HG02981 (cell line): Measurements from ENCODE around the gene CDH4.

Source experiments
- ATAC-seq: cut with Tn5 transposase; IDR thresholded peaks from one replicate; pipeline ENCODE4 v1.9.1; 2021; ENCODE audit warnings: mild to moderate bottlenecking, moderate library complexity; ENCODE audit not compliant: unreplicated experiment

CDH4 gene

DNA sequence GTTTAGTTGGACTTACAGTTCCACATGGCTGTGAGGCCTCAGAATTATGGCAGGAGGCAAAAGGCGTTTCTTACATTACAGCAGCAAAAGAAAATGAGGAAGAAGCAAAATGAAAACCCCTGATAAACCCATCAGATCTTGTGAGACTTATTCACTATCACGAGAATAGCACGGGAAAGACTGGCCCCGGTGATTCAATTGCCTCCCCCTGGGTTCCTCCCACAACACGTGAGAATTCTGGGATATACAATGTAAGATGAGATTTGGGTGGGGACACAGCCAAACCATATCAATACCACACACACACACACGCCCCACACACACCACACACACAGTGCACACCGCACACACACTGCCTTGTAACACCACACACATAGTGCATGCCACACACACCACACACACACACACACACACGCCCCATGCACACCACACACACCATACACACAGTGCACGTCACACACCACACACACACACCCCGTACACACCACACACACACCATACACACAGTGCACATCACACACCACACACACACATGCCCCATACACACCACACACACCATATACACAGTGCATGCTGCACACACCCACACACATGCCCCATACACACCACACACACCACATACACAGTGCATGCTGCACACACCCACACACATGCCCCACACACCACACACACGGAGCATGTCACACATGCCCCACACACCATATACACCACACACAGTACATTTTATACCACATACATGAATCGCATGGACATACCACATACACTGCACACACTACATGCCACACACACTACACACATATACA lies 503.1 kb downstream of the CDH4 start:
- no peak for ATAC-seq

DNA sequence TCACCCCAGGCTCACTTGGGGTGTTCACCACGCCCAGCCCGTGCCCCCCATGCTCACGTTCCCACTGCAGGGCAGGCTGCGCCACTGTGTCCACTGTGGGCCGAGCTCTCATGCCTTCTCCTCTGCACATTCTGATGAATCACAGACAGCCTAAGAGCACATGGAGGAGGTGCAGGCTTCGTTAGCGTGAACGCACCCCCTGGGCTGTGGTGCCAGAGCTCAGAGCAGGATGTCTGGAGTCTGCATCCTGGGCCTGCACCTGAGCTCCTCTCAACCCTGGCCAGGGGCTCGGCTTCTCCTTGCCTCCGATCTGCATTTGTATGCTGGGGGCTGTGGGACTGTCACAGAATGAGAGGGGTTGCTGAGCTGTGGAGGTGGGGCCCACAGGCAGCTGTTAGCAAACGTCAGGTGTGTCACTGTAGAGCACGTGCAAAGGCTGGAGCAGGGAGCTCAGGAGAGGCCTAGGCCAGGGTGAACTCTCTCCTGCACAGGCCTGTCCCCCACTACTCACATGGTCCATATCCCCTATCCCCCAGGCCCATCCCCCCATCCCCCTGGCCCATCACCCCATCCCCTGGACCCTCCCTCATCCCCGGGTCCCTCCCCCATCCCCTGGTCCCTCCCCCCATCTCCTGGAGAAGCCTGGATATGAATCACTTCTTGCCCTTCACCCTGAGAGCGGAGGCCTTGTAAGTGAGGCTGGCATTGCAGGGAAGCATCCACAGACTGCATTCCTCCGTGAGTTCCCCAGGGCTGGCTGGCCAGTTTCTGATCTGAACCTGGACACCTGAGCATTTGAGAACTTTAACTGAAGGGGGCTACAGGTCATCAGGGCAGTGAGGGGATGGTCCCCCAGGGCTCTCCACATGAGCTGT lies 504.1 kb downstream of the CDH4 start:
- no peak for ATAC-seq

DNA sequence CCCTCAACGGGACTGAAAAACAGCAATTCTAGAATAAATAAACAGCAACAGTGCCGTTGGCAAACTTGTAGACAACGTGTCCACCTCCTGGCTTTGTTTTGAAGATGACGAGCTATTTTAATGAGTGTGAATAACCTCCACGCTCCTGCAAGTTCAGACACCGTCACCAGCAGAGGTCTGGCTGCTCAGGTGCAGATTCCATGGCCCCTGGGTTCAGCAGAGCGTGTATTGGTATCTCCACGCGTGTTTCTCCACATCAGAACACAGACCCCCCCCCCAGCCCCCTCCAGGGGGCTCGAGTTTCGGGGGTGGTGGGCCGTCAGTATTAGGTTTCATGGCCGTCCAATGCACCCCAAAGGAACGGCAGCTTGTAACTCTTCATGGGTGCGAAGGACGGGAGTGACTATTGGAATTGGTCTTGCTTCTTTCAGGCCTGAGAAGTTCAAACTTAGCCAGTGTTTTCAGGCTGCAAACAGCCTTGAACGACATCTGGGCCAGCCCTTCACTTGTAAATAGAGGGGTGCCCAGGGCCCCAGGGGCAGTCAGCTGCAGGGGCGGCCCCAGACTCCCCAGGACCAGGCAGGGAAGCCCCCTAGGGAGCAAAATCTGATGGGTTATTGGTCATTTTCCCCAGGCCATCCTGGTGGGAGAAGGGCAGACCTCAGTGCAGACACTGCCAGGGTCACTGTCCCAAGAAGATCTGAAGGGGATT lies 505.1 kb downstream of the CDH4 start:
- no peak for ATAC-seq

DNA sequence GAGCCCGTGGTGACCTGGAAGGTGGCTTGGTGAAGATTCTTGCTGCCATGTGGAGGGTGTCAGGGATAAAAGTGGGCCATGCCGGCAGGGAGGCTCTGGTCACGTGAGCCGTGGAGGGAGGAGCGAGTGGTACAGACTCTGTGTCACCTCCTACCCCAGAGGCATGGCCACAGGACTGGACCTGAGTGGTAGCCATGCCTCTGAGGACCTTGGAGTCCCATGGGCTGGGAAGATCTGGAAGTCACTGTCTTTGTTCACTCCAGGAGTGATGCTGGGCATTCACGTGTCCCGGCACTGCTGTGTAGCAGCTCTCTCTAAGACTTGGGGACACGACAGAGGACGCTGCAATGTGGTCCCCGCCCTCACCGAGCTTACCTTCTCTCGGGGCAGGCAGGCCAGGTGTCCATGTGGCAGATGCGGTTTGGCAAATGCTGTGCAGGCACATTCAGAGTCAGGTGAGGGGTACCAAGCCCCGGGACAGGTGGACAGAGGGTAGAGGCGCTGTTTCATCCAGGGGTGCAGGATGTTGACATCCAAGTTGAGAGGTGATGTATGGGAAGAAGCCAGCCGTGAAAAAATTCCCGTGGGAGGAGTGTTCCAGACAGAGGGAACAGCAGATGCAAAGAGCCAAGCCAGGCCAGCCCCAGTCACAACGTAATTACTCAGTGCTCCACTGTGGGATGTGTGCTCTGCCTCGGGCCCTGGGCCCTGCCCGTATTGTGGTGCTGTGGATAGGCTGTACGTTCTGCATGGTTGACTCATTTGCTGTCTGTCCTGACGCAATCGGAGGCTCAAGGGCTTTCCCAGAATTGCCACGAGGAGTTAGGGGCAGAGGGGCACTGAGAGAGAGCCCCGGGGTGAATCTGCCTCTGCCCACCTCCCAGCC lies 505.9 kb downstream of the CDH4 start:
- no peak for ATAC-seq

DNA sequence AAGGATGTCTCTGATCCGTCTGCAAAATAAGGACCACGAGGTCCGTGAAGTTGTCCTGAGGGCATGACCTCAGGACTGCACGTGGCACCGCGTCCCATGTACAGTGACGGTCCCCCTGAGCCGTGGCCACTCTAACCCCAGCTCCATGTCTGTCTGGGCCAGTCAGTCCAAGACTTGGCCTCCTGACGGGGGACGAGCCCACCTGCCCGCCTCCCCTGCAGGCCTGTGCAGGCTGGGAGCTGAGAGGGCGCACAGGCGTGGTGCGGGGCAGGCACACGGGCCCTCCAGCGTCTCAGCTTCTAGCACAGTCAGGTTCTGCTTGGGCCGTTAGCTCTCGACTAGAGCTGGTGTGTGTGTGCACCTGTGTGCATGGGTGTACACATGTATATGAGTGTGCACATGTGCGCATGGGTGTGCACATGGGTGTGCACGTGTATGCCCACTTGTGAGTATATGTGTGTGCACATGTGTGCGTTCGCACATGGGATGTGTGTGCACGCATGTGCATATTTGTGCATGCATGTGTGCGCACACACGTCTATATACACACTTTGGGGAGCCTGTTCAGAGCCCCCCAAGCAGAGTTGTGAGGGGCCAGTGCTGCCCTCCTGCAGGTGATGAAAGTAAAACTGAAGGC lies 506.6 kb downstream of the CDH4 start:
- no peak for ATAC-seq

DNA sequence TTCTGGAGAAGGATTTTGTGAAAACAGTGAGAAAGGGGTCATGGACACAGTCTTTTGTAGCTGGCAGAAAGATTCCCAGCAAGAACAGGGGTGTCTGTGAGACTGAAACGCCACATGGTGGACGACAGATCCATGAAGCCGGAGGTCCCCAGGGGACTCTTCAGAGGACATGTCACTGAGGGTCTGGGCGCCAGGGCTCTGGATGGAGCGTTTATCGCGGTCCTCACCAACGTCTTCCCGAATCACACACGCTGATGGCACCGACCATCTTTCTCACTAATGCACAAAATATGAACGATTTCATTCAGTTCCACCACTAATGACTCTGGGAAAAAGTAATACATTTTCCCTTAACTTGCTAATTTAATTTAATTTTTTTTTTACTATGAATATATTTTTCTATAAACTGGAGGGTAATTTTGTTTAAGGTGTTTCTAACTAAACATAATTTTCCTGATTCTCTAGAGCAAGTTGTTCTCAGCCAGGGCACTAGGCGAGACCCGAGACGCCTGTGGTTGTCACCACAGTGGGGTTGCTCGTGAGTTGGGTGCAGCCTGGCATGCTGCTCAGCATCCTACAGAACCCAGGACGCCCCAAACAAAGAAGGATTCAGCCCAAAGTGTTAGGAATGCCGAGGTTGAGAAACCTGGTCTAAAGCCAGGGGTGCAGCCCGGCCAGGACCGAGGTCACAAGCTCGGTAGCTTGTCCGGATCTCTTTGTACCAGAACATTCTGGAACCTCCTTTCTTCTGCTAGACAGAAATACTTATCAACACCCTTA lies 507.4 kb downstream of the CDH4 start:
- ATAC-seq = no peak

DNA sequence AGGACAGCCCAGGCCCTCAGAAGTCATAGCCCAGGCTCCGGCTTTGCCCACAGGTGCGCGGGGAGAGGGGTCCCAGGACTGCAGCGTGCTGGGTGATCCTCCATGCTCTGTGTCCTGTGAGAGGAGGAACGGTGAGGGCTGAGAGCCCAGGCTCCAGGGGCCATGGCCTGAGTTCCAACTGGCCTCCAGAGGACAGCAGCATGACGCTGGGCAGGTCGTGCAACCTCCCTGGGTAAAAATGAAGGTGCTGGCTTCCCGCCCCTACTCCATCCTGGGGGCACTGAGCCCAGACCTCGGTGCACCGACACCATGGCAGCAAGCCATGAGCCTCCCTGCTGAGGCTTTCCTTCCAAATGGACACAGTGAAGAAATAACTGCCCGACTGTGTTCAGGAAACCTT lies 508.3 kb downstream of the CDH4 start:
- ATAC-seq = no peak

DNA sequence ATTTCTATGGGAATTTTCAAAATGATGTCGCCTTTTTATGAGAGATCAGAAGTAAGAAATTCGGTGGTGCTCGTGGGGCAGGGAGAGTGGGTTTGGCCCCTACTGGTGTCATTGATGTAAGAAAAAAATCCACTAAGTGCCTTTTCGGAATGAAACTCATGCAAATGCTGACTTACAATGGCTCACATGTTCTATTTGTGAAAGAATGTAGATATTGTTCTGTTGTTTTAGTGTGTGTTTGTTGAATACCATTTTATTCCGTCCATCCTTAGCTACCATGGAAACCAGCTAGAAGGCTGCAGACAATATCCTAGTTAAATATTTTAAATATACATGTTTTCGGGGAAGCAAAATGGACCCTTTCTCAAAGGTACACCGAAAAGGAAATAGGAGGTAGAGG lies 508.7 kb downstream of the CDH4 start:
- ATAC-seq = no peak

DNA sequence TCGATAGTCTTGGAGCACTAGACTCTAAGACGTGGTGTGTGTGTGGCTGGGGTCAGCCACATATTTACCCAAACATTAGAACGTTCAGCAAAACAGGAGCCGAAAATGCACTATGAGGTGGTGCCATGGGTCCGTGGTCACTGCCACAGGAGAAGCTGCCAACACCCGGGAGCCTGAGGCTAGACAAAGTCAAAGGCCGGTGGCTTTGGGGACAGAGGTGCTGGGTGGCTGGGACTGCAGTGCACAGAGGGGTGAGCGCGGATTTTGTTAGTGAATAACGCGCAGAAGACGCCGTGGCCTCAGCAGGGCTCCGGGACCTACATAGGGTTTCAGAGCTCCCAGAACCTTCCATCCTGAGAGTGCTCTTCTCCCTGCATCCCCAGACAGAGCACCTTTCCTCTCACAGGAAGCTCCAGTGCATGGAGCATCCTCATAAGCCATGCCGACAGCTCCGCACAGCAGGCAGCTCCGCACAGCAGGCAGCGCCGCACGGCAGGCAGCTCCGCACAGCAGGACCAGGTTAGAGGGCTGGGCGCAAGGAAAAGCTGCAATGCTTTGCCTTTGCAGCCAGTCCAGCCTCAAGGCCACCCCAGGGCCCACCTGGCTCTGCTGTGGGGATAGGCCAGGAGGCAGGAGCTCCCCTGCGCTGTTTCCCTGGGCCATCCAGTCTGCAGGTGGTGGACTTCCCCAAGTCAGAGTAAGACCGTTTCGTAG lies 509.5 kb downstream of the CDH4 start:
- no peak for ATAC-seq

DNA sequence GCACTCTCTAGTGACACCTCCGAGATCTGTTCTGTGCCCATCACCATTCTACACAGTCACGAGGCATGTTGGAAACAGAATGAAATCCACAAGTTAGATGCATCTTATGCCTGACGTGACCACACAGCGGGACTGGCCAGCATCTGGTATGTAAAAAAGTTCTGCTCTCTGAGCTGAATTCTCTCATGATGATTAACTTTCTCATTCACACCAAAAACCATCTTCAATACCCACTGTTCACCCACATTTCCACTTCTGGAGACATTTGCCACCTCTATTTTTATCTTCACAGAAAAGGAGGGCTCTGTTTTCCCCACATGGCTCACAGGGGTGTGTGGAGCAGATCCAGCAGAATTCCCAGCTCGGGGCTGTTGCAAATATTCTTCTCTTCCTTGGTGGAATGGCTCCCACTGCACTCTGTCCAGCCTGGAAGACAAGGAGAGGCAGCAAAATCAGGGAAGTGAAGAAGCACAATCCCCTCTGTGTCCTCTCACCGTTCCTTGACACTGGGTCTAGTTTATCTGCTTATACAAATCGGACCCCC lies 510.2 kb downstream of the CDH4 start:
- no peak for ATAC-seq

DNA sequence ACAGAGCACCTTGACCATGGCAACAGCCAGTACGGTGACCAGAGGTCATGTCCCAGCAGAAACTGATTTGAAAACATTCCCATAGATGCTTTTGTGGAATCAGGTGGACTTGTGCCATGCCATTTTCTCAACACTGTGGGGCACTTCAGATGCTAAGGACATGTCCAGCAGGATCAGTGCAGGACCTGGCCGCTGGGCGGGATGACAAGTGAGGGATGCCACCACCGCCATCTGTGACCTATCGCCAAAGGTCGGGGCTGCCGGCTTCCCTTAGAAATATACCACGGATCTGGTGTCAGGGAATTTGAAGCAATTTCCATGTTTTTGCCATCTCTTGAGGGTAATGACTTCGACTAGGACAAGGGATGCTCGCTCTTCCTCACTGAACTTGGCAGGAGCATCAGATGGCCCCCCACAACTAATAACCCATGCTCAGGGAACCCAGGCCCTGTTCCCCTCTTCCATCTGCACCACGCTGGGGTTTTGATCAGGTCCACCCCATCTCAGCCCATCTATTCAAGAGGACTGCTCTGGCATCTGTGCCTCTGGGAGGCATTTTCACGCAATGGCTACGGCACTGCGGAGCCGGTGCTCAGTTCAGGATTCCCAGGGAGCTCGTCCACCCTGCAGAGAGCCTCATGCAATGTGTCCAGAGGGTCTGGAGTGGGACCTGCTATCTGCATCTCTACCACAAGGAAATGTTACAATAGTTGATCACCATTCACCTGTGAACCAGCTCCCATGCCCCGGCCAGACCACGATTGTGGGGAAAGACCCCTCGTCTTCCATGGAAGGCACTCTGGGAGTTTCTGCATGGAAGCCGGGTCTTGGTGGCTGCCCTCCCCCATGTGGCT lies 511.1 kb downstream of the CDH4 start:
- ATAC-seq = no peak

DNA sequence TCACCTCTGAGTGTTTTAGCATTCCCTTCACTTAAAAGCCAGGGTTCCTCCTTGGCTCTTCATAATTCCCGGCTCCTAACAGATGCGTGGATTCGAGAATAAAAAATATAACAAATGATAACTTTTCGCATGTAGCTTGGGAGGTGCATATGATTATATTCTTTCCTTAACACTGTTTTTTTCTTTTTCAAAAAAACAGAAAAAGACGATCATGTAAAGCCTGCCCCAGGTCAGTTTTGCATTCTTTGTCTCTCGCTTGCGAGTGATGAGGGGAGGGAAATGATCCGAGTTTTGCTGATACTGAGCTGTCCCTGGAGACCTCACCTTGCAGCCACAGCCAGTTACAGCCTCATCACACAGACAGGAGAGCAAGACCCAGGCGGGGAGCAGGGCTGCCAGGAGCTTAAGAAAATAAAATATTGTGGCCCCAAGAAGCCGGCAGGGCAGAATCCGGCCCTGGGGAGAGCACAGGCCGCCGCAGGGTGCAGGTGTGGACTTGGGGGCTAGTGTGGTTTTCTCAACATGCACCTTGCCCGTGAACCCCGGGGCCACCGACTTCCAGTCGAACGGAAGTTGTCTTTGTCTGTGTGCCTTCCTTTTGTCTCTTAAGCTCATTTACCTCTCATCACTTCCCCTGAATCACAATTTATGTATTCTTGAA lies 511.8 kb downstream of the CDH4 start:
- ATAC-seq = no peak

DNA sequence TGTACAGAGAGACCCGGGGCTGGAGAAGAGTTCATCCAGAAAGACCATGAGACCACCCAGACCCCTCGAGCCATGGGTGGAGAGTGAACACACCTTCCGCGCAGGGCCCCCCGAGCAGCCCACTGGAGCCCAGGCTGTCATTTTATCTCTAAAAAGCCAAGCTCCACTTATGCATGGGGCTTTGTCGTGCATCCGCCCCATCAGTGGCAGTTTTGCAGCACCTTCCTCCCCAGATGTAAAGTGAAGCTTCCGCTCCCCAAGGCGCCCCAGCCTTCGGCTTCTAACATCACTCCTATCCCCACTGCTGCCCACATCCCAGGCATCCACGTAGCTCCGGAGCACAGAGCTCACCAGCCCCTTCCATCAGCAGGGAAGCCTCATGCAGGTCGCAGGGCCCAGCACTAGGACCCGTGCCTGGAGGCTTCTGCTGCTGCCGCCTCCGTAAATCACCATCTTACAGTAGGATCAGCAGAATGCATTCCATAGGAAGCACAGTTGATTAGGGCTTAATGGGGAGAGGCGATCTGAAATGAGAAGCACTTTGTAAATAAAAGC lies 512.5 kb downstream of the CDH4 start:
- no peak for ATAC-seq

DNA sequence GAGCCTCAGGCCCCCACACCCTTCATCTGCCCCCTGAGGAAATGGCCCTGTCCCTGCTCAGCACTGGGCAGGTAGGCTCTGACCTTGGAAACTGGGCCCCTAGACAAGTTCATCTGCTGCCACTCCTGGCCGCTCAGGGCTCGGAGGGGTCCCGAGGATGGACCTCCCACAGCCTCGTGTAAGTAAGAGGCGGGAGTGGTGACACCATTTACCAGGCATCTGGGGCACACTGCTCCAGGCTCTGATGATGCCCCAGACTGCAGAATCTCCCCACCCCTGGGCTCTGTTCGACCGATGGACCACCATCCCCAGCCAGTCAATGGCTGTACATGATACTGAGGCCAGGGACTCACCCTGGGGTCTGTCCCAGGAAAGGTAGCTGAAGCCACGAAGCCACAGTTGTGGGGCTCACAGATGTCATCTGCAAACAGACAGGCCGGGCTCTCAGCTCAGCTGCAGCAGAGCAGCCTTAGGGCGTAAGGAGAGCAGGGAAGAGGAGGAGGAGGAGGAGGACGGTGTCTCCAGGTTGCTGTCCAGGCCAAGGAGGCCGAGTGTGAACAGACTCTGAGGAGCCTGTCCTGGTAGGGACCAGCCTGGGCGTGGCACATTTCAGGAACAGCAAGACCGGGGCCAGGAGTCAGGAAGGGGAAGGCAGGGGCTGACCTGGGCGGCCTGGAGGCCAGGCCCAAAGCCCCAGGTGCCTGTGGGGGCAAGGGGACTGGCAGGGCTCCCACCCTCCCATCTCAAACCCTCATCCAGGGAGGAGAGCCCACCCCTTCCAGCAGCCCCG lies 513.2 kb downstream of the CDH4 start:
- no peak for ATAC-seq

DNA sequence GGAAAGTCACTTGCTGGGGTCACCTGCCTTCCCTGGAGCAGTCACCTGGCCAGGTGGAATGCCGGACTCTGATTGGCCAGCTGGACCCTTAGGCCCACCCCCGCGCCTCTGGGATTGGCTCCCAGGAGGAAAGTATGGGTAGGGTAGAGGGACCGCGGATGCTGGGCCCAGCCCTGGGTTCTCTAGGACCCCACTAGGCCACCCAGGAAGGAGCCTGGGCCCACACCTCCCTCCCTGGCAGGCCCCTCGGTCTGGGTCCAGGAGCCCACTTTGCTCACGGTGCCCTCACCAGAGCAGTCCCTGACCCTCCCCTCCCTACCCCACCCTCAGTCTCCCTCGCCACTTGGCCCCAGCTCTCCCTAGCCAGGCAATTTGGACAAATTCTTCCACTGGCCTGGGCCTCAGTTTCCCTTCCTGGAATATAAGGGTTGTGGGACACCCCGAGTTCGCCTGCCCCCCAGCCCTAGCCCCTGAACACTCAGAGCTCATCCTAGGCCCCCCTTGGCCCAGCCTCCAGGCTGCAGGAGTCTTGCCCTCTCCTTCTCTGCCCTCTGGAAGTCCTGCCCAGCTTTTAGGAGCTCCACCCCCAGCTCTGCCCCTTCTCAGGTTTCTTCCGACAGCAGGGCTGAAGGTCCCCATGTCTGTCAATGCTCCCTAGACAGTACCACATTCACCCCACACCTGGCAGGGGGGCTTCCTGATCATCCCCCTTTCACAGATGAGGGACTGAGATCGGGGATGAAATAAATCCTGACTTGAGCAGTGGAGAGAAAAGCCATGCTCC lies 514.0 kb downstream of the CDH4 start:
- ATAC-seq = no peak
